SJCRH30 (cell line): ENCODE results near the gene MFSD12. TPM values are rescaled to one million over a fixed set of nuclear protein-coding genes. Genes with fewer than 3 reads are reported as not detected.

ENCODE experiments used
- DNase-seq, 2 experiments: peaks; one replicate each; pipeline ENCODE4 v3.0.0-alpha.2; 2015 to 2020
- H3K27ac ChIP-seq: fragments of 250-450 bp; sonication (Bioruptor Pico); 2 replicates; pipeline ENCODE4 v1.5.1; 2020; ENCODE audit warnings: mild to moderate bottlenecking, moderate library complexity
- H3K27me3 ChIP-seq: fragments of 250-450 bp; sonication (Bioruptor Pico); 2 replicates; pipeline ENCODE4 v1.5.1; 2020; ENCODE audit warnings: mild to moderate bottlenecking, moderate library complexity
- H3K36me3 ChIP-seq: fragments of 250-450 bp; sonication (Bioruptor Pico); 2 replicates; pipeline ENCODE4 v1.5.1; 2020; ENCODE audit warnings: mild to moderate bottlenecking, moderate library complexity
- H3K4me1 ChIP-seq: fragments of 250-450 bp; sonication (Bioruptor Pico); 2 replicates; pipeline ENCODE4 v1.5.1; 2020; ENCODE audit warnings: mild to moderate bottlenecking, moderate library complexity
- H3K4me3 ChIP-seq: fragments of 250-450 bp; sonication (Bioruptor Pico); 2 replicates; pipeline ENCODE4 v1.5.1; 2020; ENCODE audit warnings: mild to moderate bottlenecking, moderate library complexity
- H3K9me3 ChIP-seq: fragments of 250-450 bp; sonication (Bioruptor Pico); replicated peaks from 2 replicates; pipeline ENCODE4 v1.5.1; 2020; ENCODE audit warnings: mild to moderate bottlenecking, moderate library complexity
- total RNA-seq: library from RNA; depleted of rRNA; stranded (reverse); fragments of >200 nt; shearing (Covaris generic); gene quantifications from 2 replicates; pipeline ENCODE4 v1.2.3, GENCODE V29; 2014; rRNA removed

The MFSD12 gene
- total RNA-seq, 1 experiment from 2014 or later = 57.1 TPM

DNA sequence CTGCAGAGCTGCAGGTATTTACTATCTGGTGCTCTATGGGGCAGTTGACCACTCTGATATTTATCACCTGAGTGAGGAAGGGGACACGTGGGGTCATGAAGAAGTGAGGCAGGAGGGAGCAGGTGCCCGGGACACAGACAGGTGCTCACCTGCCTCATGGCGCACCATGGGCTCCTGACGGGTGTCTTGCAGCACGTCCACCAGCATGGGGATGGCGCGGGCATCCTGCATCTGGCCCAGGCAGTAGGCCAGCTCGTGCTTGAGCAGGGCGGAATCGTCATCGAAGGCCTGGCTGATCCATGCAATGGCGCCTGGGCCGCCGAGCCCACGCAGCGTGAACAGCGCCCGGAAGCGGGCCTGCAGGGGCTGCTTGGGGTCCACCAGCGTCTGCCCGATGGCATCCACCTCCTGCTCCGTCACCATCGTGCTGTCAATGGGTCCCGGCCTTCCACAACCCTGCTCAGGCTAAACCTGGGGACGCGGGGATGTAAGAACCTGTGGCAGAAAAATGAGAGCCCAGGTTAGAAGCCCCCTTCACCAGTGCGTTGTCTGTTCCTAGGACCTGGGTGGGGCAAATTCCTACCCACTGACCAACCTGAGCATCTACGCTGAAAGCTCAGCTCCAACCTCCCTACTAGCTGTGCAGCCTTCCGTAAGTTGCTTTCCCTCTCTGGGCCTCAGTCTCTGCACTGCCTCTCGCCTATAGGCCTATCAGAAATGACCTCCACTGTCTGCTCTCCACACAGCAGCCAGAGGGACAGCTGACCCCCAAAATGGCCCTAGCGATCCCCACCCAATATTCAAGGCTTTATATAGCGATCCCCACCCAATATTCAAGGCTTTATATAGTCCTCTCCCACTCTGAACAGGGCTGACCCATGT lies 60.8 kb downstream of the MFSD12 start:
- Histone ChIP-seq H3K36me3 (peaks cover 7% of the 10 kb centered on the region; the same call in 1 of the 2 replicates), H3K4me1 (no peaks in the 10 kb centered on the region), H3K27ac (no peak overlapping the region), H3K9me3 (no peaks in the 10 kb centered on the region), H3K27me3 (no peaks in the 10 kb centered on the region), H3K4me3 (no peak overlapping the region)
- no peak for DNase-seq

DNA sequence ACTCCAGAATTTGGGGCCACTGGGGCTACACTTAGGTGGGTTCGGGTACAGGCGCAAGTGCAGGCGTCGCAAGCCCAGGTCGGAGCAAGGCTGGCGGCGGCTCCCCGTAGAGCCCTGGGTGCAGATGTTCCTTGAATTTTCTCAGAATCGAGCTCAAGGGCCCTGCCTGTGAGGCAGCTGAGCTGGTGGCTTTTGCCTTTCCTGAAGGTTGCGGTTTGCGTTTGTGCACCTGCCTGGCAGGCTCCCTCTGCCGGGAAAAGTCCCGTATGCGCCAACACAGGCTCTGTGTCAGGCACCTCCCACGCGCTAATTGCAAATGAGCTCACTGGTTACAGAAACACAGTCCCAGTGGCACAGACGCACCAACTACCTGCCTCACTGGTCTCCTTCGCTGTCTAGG lies 62.8 kb downstream of the MFSD12 start:
- Histone ChIP-seq H3K27me3 (no peaks in the 10 kb centered on the region), H3K36me3 (peaks cover 7% of the 10 kb centered on the region; the same call in 1 of the 2 replicates), H3K4me3 (no peak overlapping the region), H3K27ac (no peak overlapping the region), H3K9me3 (no peaks in the 10 kb centered on the region), H3K4me1 (no peaks in the 10 kb centered on the region)
- no peak for DNase-seq

Other genes with a start within 250 kb of the MFSD12 start
- 15.1 and 16.4 TPM in 2 replicates for gene NFIC, start 191.0 kb downstream of the MFSD12 start, total RNA-seq
- not detected in 2 replicates for gene SMIM24, start 77.1 kb downstream of the MFSD12 start, total RNA-seq
- gene SMIM44, start 74.1 kb downstream of the MFSD12 start, total RNA-seq = not detected in 2 replicates
- gene DOHH, start 56.9 kb downstream of the MFSD12 start, total RNA-seq = 11.7 and 12.3 TPM in 2 replicates
- gene FZR1, start 51.3 kb downstream of the MFSD12 start, total RNA-seq = 31.4 and 31.8 TPM in 2 replicates
- not detected in 2 replicates for gene TEKTIP1, start 18.4 kb downstream of the MFSD12 start, total RNA-seq
- 45.0 and 48.0 TPM in 2 replicates for gene HMG20B, start 15.4 kb upstream of the MFSD12 start, total RNA-seq
- gene GIPC3, start 27.9 kb upstream of the MFSD12 start, total RNA-seq = 0.03 and 0.06 TPM in 2 replicates
- 0.06 and 0.13 TPM in 2 replicates for gene TBXA2R, start 49.3 kb upstream of the MFSD12 start, total RNA-seq
- gene CACTIN, start 69.2 kb upstream of the MFSD12 start, total RNA-seq = 21.4 and 21.6 TPM in 2 replicates
- gene PIP5K1C, start 142.9 kb upstream of the MFSD12 start, total RNA-seq = 11.8 and 12.2 TPM in 2 replicates
- gene TJP3, start 150.8 kb upstream of the MFSD12 start, total RNA-seq = not detected in 2 replicates
- gene APBA3, start 204.1 kb upstream of the MFSD12 start, total RNA-seq = 15.0 and 15.2 TPM in 2 replicates
- 23.9 and 29.4 TPM in 2 replicates for gene MRPL54, start 205.1 kb upstream of the MFSD12 start, total RNA-seq
- not detected in 2 replicates for gene RAX2, start 214.6 kb upstream of the MFSD12 start, total RNA-seq
- not detected in 2 replicates for gene MATK, start 228.8 kb upstream of the MFSD12 start, total RNA-seq